Skeletal muscle cell (primary cell): Measurements from ENCODE around the gene TASOR2.

ENCODE experiments used
- DNase-seq: peaks from one replicate; pipeline ENCODE4 v3.0.0-alpha.2; 2010; ENCODE audit warnings: low read depth
- H3K4me3 ChIP-seq: 2 replicates; pipeline ENCODE4 v1.5.1; 2011; ENCODE audit warnings: low read depth, mild to moderate bottlenecking, control low read depth, low read length, moderate library complexity

Gene TASOR2

GRCh38 chr10:5730766-5731165 lies 46.1 kb downstream of the TASOR2 start:
- no peak for DNase-seq
- no peak overlapping the region for H3K4me3 ChIP-seq

DNA sequence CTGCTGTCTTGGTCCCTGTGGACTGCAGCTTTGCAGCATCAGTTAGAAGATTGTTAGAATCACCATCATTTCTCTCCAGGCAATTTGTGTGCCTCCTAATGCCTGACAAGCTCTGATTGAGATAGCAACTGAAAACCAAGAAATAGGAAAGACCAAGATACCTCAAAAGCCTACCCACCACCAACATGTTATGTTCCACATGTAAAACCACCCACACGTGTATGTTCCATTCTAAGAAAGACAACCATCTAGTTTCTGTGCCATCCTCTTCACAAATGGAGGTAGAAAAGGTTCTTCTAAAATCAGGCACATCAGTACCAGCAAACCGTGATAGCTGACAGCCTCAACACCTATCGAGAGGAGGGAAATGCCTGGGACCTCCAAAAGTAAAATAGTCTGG lies 46.9 kb downstream of the TASOR2 start:
- H3K4me3 ChIP-seq: no peak overlapping the region

GRCh38 chr10:5732141-5732540 lies 47.5 kb downstream of the TASOR2 start:
- DNase-seq: no peak
- no peak overlapping the region for H3K4me3 ChIP-seq

More for the DNA sequence above, 46.9 kb downstream of the TASOR2 start:
- no peak for DNase-seq
